Neural crest cell (in vitro differentiated cells): ENCODE data around the gene KRTAP10-11. TPM values are rescaled to one million over a fixed set of nuclear protein-coding genes. Genes with fewer than 3 reads are reported as not detected.

Experiments
- DNase-seq: peaks from one replicate; pipeline ENCODE4 v3.0.0; 2021; ENCODE audit warnings: low read depth, mixed read lengths, low spot score
- H3K27ac Mint-ChIP-seq: one replicate; pipeline ENCODE4 v1.8.0; 2021; ENCODE audit warnings: mild to moderate bottlenecking, mixed read lengths; ENCODE audit not compliant: unreplicated experiment
- H3K27me3 Mint-ChIP-seq: 2 replicates; pipeline ENCODE4 v1.8.0; 2021; ENCODE audit warnings: low read depth, mild to moderate bottlenecking, mixed read lengths
- H3K36me3 Mint-ChIP-seq: 2 replicates; pipeline ENCODE4 v1.8.0; 2021; ENCODE audit warnings: low read depth, mild to moderate bottlenecking, mixed read lengths
- H3K4me1 Mint-ChIP-seq: 2 replicates; pipeline ENCODE4 v1.8.0; 2021; ENCODE audit warnings: mixed read lengths
- H3K4me3 Mint-ChIP-seq: one replicate; pipeline ENCODE4 v1.8.0; 2021; ENCODE audit warnings: mild to moderate bottlenecking, mixed read lengths
- H3K9me3 Mint-ChIP-seq: 2 replicates; pipeline ENCODE4 v1.8.0; 2021; ENCODE audit warnings: mixed read lengths
- CTCF ChIP-seq: fragments of 200-600 bp; sonication (generic); conservative IDR thresholded peaks from 2 replicates; pipeline ENCODE4 v1.5.0; 2021; ENCODE audit warnings: antibody characterized with exemption, mild to moderate bottlenecking
- total RNA-seq: library from RNA; stranded (reverse); gene quantifications from 2 replicates; pipeline ENCODE4 v1.2.1, GENCODE V29; 2021

Gene KRTAP10-11
- total RNA-seq, 1 donor from 2014 or later, result not detected

- H3K9me3 Mint-ChIP-seq, result peaks cover 31% of the 10 kb centered on the region
- H3K4me1 Mint-ChIP-seq, result no peaks in the 10 kb centered on the region
- H3K27me3 Mint-ChIP-seq, result peaks cover 10% of the 10 kb centered on the region
- no peak overlapping the region for H3K4me3 Mint-ChIP-seq
- no peak for DNase-seq
- TF ChIP-seq CTCF, result no peak
- H3K27ac Mint-ChIP-seq, result no peak overlapping the region
- H3K36me3 Mint-ChIP-seq, result peaks cover 5% of the 10 kb centered on the region
These were observed 2.4 kb upstream of the KRTAP10-11 start for GRCh38 chr21:44643741-44644310.

GRCh38 chr21:44644878-44645277 is 1.3 kb upstream of the KRTAP10-11 start:
- Mint-ChIP-seq H3K36me3 (peaks cover 5% of the 10 kb centered on the region), H3K4me1 (no peaks in the 10 kb centered on the region), H3K9me3 (peaks cover 31% of the 10 kb centered on the region), H3K4me3 (no peak overlapping the region), H3K27ac (no peak overlapping the region), H3K27me3 (peaks cover 10% of the 10 kb centered on the region)
- no peak for DNase-seq
- no peak for TF ChIP-seq CTCF

GRCh38 chr21:44647222-44647552 is 973 bp downstream of the KRTAP10-11 start:
- peak overlapping the region; percentile 81 for H3K27ac Mint-ChIP-seq
- peaks cover 6% of the 10 kb centered on the region for H3K27me3 Mint-ChIP-seq
- no peak for TF ChIP-seq CTCF
- H3K9me3 Mint-ChIP-seq, result peaks cover 16% of the 10 kb centered on the region
- H3K36me3 Mint-ChIP-seq, result peaks cover 4% of the 10 kb centered on the region
- H3K4me1 Mint-ChIP-seq, result no peaks in the 10 kb centered on the region
- no peak for DNase-seq
- no peak overlapping the region for H3K4me3 Mint-ChIP-seq

- TF ChIP-seq CTCF, result no peak
- no peak for DNase-seq
- H3K4me3 Mint-ChIP-seq, result no peak overlapping the region
- H3K36me3 Mint-ChIP-seq, result peaks cover 2% of the 10 kb centered on the region
- H3K4me1 Mint-ChIP-seq, result no peaks in the 10 kb centered on the region
- H3K27ac Mint-ChIP-seq, result no peak overlapping the region
- H3K27me3 Mint-ChIP-seq, result peaks cover 6% of the 10 kb centered on the region
- peaks cover 7% of the 10 kb centered on the region for H3K9me3 Mint-ChIP-seq
These were observed 2.5 kb downstream of the KRTAP10-11 start for GRCh38 chr21:44648557-44649311.

GRCh38 chr21:44649521-44650100 is 3.4 kb downstream of the KRTAP10-11 start:
- peaks cover 5% of the 10 kb centered on the region for H3K9me3 Mint-ChIP-seq
- no peaks in the 10 kb centered on the region for H3K4me1 Mint-ChIP-seq
- no peak for TF ChIP-seq CTCF
- no peak overlapping the region for H3K27ac Mint-ChIP-seq
- peaks cover 6% of the 10 kb centered on the region for H3K27me3 Mint-ChIP-seq
- no peak for DNase-seq
- H3K36me3 Mint-ChIP-seq, result peaks cover 2% of the 10 kb centered on the region
- no peak overlapping the region for H3K4me3 Mint-ChIP-seq
